Activated naive CD4-positive, alpha-beta T cell treated with anti-CD3 and anti-CD28 coated beads, Interleukin-2, amount 50 U/mL, for 72 hours (primary cell): ENCODE measurements around the gene OXCT2. TPM values are rescaled to one million over a fixed set of nuclear protein-coding genes. Genes with fewer than 3 reads are reported as not detected.
"Not testable (repeated sequence)": the region's sequence is repeated elsewhere in the genome, so short reads cannot be mapped to it uniquely, and the experiment has no call there.

Experiments used
- ATAC-seq, 2 donors: fragments of 150-1000 bp; cut with Tn5 transposase; 2 replicates each; pipeline ENCODE4 v1.10.0; 2021; ENCODE audit warnings: mild to moderate bottlenecking in 2 of 2, moderate library complexity in 2 of 2
- DNase-seq, 2 donors: peaks; one replicate each; pipeline ENCODE4 v3.0.0; 2021 to 2022; ENCODE audit warnings: low spot score in 2 of 2
- H3K27ac Mint-ChIP-seq, 2 donors: one replicate each; pipeline ENCODE4 v1.8.0; 2022; ENCODE audit warnings: mild to moderate bottlenecking in 2 of 2, mixed read lengths in 2 of 2
- H3K36me3 Mint-ChIP-seq, 2 donors: one replicate each; pipeline ENCODE4 v1.8.0; 2022; ENCODE audit warnings: mixed read lengths in 2 of 2
- H3K9me3 Mint-ChIP-seq, 2 donors: one replicate each; pipeline ENCODE4 v1.8.0; 2022; ENCODE audit warnings: mixed read lengths in 2 of 2
- total RNA-seq, 2 donors: library from RNA; stranded (reverse); gene quantifications; one replicate each; pipeline ENCODE4 v1.2.3, GENCODE V29; 2022

OXCT2 gene
- total RNA-seq, 2 donors from 2014 or later: 1.2 to 2.9 TPM

- H3K36me3 Mint-ChIP-seq: peaks cover 0 to 5% of the 10 kb centered on the region in 2 donors
- no peaks in the 10 kb centered on the region for H3K9me3 Mint-ChIP-seq
- no peak overlapping the region for H3K27ac Mint-ChIP-seq
- no peak for ATAC-seq
- DNase-seq: no peak
These were observed 18.5 kb upstream of the OXCT2 start for GRCh38 chr1:39789571-39790110.

- H3K27ac Mint-ChIP-seq: no peak within 1 kb of the TSS
- H3K9me3 Mint-ChIP-seq: no peaks in the 10 kb centered on the region
- H3K36me3 Mint-ChIP-seq: peaks cover 0 to 5% of the 10 kb centered on the region in 2 donors
- DNase-seq: peak; percentile 57 to 63
- ATAC-seq: peak; percentile 86 to 87
These were observed 17.8 kb upstream of the OXCT2 start, which contains the start of gene BMP8B for GRCh38 chr1:39788758-39789570. Gene BMP8B, minus strand, starts transcription at chr1:39788865. Its CDS starts 380 bp downstream, at chr1:39788485.

GRCh38 chr1:39788426-39788757 lies 17.2 kb upstream of the OXCT2 start:
- DNase-seq (no peak), ATAC-seq (peak; percentile 18 to 51)
- Mint-ChIP-seq H3K36me3 (peaks cover 0 to 5% of the 10 kb centered on the region in 2 donors), H3K9me3 (no peaks in the 10 kb centered on the region), H3K27ac (no peak overlapping the region)

GRCh38 chr1:39787964-39788363 lies 16.8 kb upstream of the OXCT2 start:
- H3K9me3 Mint-ChIP-seq, DNase-seq, H3K27ac Mint-ChIP-seq, H3K36me3 Mint-ChIP-seq: not testable (repeated sequence)
- ATAC-seq: peak in 1 of 2 donors; percentile 1

GRCh38 chr1:39787468-39787867 lies 16.3 kb upstream of the OXCT2 start:
- Mint-ChIP-seq H3K9me3 (no peaks in the 10 kb centered on the region), H3K36me3 (peaks cover 0 to under 1% of the 10 kb centered on the region in 2 donors), H3K27ac (no peak overlapping the region)
- DNase-seq: peak in 1 of 2 donors; percentile 31
- ATAC-seq: no peak

GRCh38 chr1:39787108-39787375 lies 15.9 kb upstream of the OXCT2 start:
- DNase-seq, H3K36me3 Mint-ChIP-seq, H3K27ac Mint-ChIP-seq, H3K9me3 Mint-ChIP-seq, ATAC-seq: not testable (repeated sequence)

GRCh38 chr1:39786303-39787107 lies 15.4 kb upstream of the OXCT2 start:
- not testable (repeated sequence) for ATAC-seq, H3K9me3 Mint-ChIP-seq, H3K27ac Mint-ChIP-seq, H3K36me3 Mint-ChIP-seq
- DNase-seq: peak in 1 of 2 donors; percentile 44

- not testable (repeated sequence) for ATAC-seq
These were observed 11.5 kb upstream of the OXCT2 start for GRCh38 chr1:39782685-39783084.

GRCh38 chr1:39782103-39782502 lies 11.0 kb upstream of the OXCT2 start:
- Mint-ChIP-seq H3K27ac (no peak overlapping the region), H3K36me3 (no peaks in the 10 kb centered on the region), H3K9me3 (no peaks in the 10 kb centered on the region)
- no peak for ATAC-seq
- no peak for DNase-seq

More at GRCh38 chr1:39782685-39783084, 11.5 kb upstream of the OXCT2 start:
- not testable (repeated sequence) for H3K27ac Mint-ChIP-seq, DNase-seq, H3K9me3 Mint-ChIP-seq, H3K36me3 Mint-ChIP-seq

- no peak overlapping the region for H3K27ac Mint-ChIP-seq
- DNase-seq: no peak
- no peak for ATAC-seq
- H3K9me3 Mint-ChIP-seq: no peaks in the 10 kb centered on the region
- no peaks in the 10 kb centered on the region for H3K36me3 Mint-ChIP-seq
These were observed 10.2 kb upstream of the OXCT2 start for GRCh38 chr1:39781349-39781715.

GRCh38 chr1:39779821-39780220 lies 8.7 kb upstream of the OXCT2 start:
- ATAC-seq: no peak
- H3K9me3 Mint-ChIP-seq: no peaks in the 10 kb centered on the region
- no peaks in the 10 kb centered on the region for H3K36me3 Mint-ChIP-seq

GRCh38 chr1:39779137-39779536 lies 8.0 kb upstream of the OXCT2 start:
- no peak for ATAC-seq
- Mint-ChIP-seq H3K9me3 (no peaks in the 10 kb centered on the region), H3K27ac (no peak overlapping the region)

More at GRCh38 chr1:39779821-39780220, 8.7 kb upstream of the OXCT2 start:
- no peak overlapping the region for H3K27ac Mint-ChIP-seq
- DNase-seq: no peak

GRCh38 chr1:39778463-39779099 lies 7.4 kb upstream of the OXCT2 start:
- H3K9me3 Mint-ChIP-seq, H3K27ac Mint-ChIP-seq, H3K36me3 Mint-ChIP-seq, ATAC-seq, DNase-seq: not testable (repeated sequence)

More at GRCh38 chr1:39779137-39779536, 8.0 kb upstream of the OXCT2 start:
- H3K36me3 Mint-ChIP-seq: no peaks in the 10 kb centered on the region
- no peak for DNase-seq

GRCh38 chr1:39777896-39778295 lies 6.7 kb upstream of the OXCT2 start:
- ATAC-seq, H3K36me3 Mint-ChIP-seq, DNase-seq, H3K27ac Mint-ChIP-seq, H3K9me3 Mint-ChIP-seq: not testable (repeated sequence)

GRCh38 chr1:39777306-39777705 lies 6.2 kb upstream of the OXCT2 start:
- ATAC-seq (no peak), DNase-seq (no peak)
- no peaks in the 10 kb centered on the region for H3K9me3 Mint-ChIP-seq
- no peak overlapping the region for H3K27ac Mint-ChIP-seq
- H3K36me3 Mint-ChIP-seq: no peaks in the 10 kb centered on the region

- no peaks in the 10 kb centered on the region for H3K36me3 Mint-ChIP-seq
- DNase-seq (no peak), ATAC-seq (no peak)
- H3K9me3 Mint-ChIP-seq: no peaks in the 10 kb centered on the region
- H3K27ac Mint-ChIP-seq: no peak overlapping the region
These were observed 5.7 kb upstream of the OXCT2 start for GRCh38 chr1:39776886-39777285.

GRCh38 chr1:39776400-39776713 lies 5.2 kb upstream of the OXCT2 start:
- no peaks in the 10 kb centered on the region for H3K9me3 Mint-ChIP-seq
- peak in 1 of 2 donors; percentile 23 for ATAC-seq
- peak overlapping the region in 1 of 2 donors; percentile 60 for H3K27ac Mint-ChIP-seq
- H3K36me3 Mint-ChIP-seq: no peaks in the 10 kb centered on the region
- no peak for DNase-seq
